Coronary artery (tissue), 2 donors: ENCODE results near the gene COX8C.

Experiments
- DNase-seq: peaks from one replicate; pipeline ENCODE4 v3.0.0-alpha.2; 2017; ENCODE audit warnings: low spot score
- H3K27ac ChIP-seq, 2 donors: fragments of 200-600 bp; sonication (generic); one replicate each; pipeline ENCODE4 v1.5.1; 2016 to 2019
- H3K4me3 ChIP-seq: fragments of 200-600 bp; sonication (generic); 2 replicates; pipeline ENCODE4 v1.5.1; 2016; ENCODE audit warnings: mild to moderate bottlenecking, moderate library complexity
- TF ChIP-seq, protein P1 (sequence below): fragments of 200-600 bp; sonication (generic); IDR thresholded peaks from one replicate; pipeline ENCODE4 v1.5.1; 2019; ENCODE audit warnings: antibody characterized with exemption

COX8C gene, protein sequence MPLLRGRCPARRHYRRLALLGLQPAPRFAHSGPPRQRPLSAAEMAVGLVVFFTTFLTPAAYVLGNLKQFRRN

DNA sequence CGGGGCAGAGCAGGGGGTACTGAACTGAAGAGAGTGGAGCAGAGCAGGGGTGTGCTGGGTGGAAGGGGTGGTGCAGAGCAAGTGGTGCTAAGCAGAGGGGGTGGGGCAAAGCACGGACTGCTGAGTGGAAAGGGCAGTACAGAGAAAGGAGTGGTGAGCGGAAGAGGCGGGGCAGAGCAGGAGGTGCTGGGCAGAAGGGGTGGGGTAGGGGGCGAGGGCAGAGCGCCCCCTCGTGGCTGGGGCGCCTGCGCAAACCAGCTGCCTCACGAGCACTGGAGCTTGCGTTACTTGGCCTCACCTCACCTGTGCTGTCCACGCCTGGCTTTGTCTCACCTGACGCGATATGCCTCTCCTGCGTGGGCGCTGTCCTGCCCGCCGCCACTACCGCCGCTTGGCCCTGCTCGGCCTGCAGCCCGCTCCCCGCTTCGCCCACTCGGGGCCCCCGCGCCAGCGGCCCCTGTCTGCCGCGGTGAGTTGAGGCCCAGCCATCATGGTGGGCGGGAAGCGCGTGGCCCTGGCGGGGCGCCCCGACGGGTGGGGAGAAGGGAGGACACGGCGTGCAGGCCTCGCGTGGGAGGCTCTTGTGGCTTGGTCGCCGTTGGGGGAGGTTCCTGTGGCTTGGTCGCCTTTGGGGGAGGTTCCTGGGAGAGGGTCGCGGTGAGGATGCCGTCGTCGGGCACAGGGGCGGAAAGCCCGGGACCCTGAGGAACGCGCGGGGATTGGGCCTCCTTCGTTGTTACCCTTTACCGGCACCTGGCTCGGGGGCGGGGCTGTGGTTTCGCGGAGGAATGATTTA is at the start of gene COX8C:
COX8C (plus strand) TSS at position 257 of the 796 bp plus-strand sequence; CDS start at position 344, 87 bp downstream.
- H3K27ac ChIP-seq = no peak within 1 kb of the TSS
- DNase-seq = no peak
- H3K4me3 ChIP-seq = no peak within 1 kb of the TSS
- TF ChIP-seq, protein P1, sequence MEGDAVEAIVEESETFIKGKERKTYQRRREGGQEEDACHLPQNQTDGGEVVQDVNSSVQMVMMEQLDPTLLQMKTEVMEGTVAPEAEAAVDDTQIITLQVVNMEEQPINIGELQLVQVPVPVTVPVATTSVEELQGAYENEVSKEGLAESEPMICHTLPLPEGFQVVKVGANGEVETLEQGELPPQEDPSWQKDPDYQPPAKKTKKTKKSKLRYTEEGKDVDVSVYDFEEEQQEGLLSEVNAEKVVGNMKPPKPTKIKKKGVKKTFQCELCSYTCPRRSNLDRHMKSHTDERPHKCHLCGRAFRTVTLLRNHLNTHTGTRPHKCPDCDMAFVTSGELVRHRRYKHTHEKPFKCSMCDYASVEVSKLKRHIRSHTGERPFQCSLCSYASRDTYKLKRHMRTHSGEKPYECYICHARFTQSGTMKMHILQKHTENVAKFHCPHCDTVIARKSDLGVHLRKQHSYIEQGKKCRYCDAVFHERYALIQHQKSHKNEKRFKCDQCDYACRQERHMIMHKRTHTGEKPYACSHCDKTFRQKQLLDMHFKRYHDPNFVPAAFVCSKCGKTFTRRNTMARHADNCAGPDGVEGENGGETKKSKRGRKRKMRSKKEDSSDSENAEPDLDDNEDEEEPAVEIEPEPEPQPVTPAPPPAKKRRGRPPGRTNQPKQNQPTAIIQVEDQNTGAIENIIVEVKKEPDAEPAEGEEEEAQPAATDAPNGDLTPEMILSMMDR = no peak

DNA sequence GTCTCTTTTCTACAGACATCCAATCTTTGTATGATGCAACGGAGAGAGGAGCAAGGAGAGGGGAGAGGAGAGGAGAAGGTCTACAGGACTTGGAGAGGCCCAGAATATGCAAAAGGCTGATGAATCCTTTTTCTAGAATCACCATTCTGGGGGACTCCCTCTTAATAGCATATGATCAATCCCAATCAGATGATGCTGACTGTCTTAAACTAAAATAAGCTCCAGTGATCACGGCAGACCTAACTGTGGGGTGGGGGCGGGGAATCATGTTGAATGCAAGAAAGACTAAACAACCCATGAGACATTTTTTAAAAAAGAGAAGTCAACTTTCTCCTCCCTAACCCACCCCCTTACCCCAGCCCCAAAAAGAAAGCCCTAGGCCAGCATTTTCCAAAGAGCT is 47.6 kb upstream of the COX8C start:
- DNase-seq = no peak
- Histone ChIP-seq H3K27ac (no peak overlapping the region), H3K4me3 (no peak overlapping the region)
- TF ChIP-seq, protein P1 = no peak

DNA sequence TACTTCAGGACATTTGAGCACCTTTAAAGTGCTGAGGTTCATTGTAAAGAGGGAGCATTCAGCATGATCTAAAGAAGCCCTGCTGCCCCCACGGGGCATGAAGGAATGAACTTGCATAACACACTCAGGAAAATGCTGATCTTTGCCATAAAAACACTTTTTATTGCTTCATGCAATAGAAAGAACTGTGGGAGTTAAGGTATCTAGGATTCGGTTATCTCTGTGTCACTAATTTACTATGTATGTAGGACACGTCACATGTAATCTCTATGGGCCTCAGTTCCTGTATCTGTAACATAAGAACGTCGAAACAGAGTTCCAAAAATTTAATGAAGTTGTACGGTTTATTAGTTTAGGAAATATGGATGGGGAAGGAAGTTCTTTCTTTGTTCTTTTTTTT is 47.1 kb upstream of the COX8C start:
- TF ChIP-seq, protein P1 = no peak
- DNase-seq = no peak
- Histone ChIP-seq H3K27ac (no peak overlapping the region), H3K4me3 (no peak overlapping the region)

DNA sequence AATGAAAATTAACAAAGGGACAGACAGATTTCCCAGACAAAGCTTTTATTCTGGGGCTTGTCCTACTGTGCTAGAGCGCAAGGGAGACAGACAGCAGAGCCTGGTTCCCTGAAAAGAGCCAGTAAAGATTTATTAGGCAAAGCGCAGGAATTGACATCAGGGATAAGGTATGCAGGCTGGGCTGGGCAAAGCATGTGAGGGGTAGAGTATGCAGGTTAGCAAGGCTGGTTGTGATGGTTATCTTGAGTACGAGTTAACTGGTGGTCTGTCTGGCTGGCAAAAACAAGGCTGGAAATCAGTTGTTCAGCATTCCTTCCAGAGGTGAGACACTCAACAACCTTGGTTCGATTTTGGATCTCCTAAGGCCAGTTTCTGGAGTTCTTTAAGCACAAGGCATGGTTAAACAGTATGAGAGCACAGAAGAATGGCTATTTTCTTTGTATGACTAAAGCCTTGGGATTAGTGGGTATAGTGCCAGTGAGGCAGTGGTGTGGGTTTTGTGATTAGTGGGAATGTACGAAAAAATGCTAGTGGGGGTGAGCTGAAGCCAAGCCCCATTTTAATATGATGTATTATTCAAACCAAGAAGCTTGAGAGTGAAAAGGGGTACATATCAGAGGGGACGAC is 45.0 kb upstream of the COX8C start:
- TF ChIP-seq, protein P1 = no peak
- no peak overlapping the region for H3K27ac ChIP-seq

DNA sequence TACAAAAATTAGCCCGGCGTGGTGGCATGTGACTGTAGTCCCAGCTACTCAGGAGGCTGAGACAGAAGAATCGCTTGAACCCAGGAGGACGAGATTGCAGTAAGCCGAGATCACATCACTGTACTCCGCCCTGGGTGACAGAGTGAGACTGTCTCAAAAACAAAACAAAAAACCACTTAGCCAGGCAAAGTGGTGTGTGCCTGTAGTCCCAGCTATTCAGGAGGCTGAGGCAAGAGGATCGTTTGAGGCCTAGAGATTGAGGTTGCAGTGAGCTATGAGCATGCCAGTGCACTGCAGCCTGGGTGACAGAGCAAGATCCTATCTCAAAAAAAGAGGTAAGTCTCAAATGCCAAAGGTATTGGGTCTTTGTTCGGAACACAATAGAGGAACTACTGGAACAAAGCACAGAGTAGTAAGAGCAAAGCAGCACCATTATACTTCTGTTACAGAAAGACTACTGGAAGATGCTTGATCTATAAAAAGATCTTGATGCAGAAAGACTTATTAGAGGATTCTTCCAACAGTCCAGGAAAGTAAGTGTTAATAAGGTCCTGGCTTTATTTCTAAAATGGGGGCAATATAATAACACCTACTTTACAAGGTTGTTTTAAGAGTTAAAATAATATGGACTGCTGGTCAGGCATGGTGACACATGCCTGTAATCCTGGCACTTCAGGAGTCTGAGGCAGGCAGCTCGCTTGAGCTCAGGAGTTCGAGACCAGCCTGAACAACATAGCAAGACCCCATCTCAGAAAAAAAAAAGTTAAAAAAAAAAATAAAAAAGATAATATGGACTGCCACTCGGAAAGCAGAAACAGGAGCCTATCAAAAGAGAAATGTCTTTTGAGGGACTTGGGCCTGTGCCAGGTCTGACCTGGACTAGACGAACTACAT is 44.0 kb upstream of the COX8C start:
- Histone ChIP-seq H3K4me3 (no peak overlapping the region), H3K27ac (no peak overlapping the region)
- TF ChIP-seq, protein P1 = no peak
- DNase-seq = no peak

More for the DNA sequence above, 45.0 kb upstream of the COX8C start:
- H3K4me3 ChIP-seq = no peak overlapping the region
- DNase-seq = no peak

DNA sequence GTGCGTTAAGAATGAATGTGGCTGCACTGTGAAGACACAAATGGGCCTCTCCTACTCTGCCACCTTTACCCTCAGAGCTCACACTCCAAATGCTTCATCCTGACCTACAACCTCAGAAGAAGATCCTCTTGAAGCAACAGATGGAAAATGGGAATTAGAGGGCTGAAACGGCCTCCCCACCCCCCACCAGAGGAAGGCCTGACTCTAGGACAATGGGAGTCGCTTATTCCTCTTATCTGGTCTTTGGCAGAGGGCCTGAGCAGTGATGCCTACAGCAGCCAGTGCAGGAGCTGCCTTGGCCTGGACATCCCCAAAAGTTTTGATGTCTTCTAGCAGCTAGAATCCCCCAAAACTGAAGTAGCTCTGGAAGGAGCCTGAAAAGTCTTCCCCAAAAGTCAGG is 43.3 kb upstream of the COX8C start:
- no peak overlapping the region for H3K27ac ChIP-seq
- TF ChIP-seq, protein P1 = no peak
- DNase-seq = no peak

More for the DNA sequence above, 43.3 kb upstream of the COX8C start:
- no peak overlapping the region for H3K4me3 ChIP-seq
